ENCODE data around the gene CCNG2. TPM values are rescaled to one million over a fixed set of nuclear protein-coding genes. Genes with fewer than 3 reads are reported as not detected.

Gene CCNG2
- total RNA-seq, 1 experiment from 2014 or later: 34.1 TPM

GRCh38 chr4:77175201-77175611 is 18.2 kb downstream of the CCNG2 start:
- no peaks in the 10 kb centered on the region for H3K9me2 ChIP-seq (ENCODE audit: insufficient read depth)
- CTCF ChIA-PET: no interaction called here
- intact Hi-C loops (cut with micrococcal nuclease): no loop called here
- ATAC-seq (no peak), DNase-seq (ENCODE audit: low read depth, low spot score) (no peak)
- no peak overlapping the region for H3K9ac ChIP-seq (ENCODE audit: low read length)
- no peaks in the 10 kb centered on the region for H3K36me3 ChIP-seq (ENCODE audit: control insufficient read depth in 1 of 2, insufficient read depth in 2 of 2, low read length in 2 of 2)
- TF ChIP-seq POLR2AphosphoS5 (IDR thresholded peaks at IDR 0.05; ENCODE audit: low read depth, low read length) (no peak), CBX3 (IDR thresholded peaks at IDR 0.05; ENCODE audit: low read depth) (no peak), POLR2A (IDR thresholded peaks at IDR 0.05; ENCODE audit: borderline replicate concordance, extremely low read depth, insufficient read depth, insufficient read length) (no peak), RAD21 (IDR thresholded peaks at IDR 0.05; ENCODE audit: low read depth) (no peak), YY1 (IDR thresholded peaks at IDR 0.05; ENCODE audit: extremely low read depth, insufficient replicate concordance, low read depth, low read length) (no peak), TCF7L2 (IDR thresholded peaks at IDR 0.05; ENCODE audit: borderline replicate concordance, extremely low read depth, insufficient read depth, insufficient read length) (no peak), ATF3 (IDR thresholded peaks at IDR 0.05) (no peak), EZH2 (IDR thresholded peaks at IDR 0.05) (no peak), SRF (IDR thresholded peaks at IDR 0.05; ENCODE audit: low read depth) (no peak), EZH2phosphoT487 (IDR thresholded peaks at IDR 0.05; ENCODE audit: borderline replicate concordance) (no peak), SIN3A (IDR thresholded peaks at IDR 0.05; ENCODE audit: low read depth) (no peak), MAX (IDR thresholded peaks at IDR 0.05) (no peak), ZFX (IDR thresholded peaks at IDR 0.05) (no peak), CEBPB (IDR thresholded peaks at IDR 0.05; ENCODE audit: low read depth) (no peak), EGR1 (IDR thresholded peaks at IDR 0.05; ENCODE audit: low read depth) (no peak)
- H3K4me2 ChIP-seq (ENCODE audit: low read length): no peak overlapping the region
- H4K20me1 ChIP-seq (ENCODE audit: insufficient read depth): no peaks in the 10 kb centered on the region
- peaks cover 0 to 10% of the 10 kb centered on the region in 2 experiments; a peak in 2 of 4 replicates for H3K4me1 ChIP-seq (ENCODE audit: control insufficient read depth in 1 of 2, insufficient read depth in 2 of 2, low read length in 2 of 2)
- no peak overlapping the region for H2AFZ ChIP-seq (ENCODE audit: low read depth, low read length, poor library complexity, severe bottlenecking)
- RAD21 ChIA-PET (ENCODE audit: low non-redundant PET in 1 of 2, low total read pairs in 2 of 2, uncharacterized antibody in 2 of 2, unreplicated experiment in 2 of 2): no interaction called here
- no peaks in the 10 kb centered on the region for H3K79me2 ChIP-seq (ENCODE audit: insufficient read depth, low read length)
- peaks cover 9% of the 10 kb centered on the region; the same call in 1 of the 2 replicates for H3K27me3 ChIP-seq (ENCODE audit: insufficient read depth, low read length)
- no peak overlapping the region for H3K27ac ChIP-seq (ENCODE audit: low read depth, low read length)
- H3K4me3 ChIP-seq (replicated peaks in 1 of 2; ENCODE audit: low read depth in 1 of 2, low read length in 2 of 2): no peak overlapping the region
- no TSS peak for BruUV-seq (replicated peaks)
- POLR2A ChIA-PET: no interaction called here
- no peaks in the 10 kb centered on the region for H3K9me3 ChIP-seq (ENCODE audit: control insufficient read depth in 1 of 2, insufficient read depth in 1 of 2, low read depth in 1 of 2, low read length in 2 of 2)
